IMR-90 (cell line): ENCODE results near the gene MYBPHL.

ENCODE experiments used
- BHLHE40 ChIP-seq: fragments of 150-350 bp; IDR thresholded peaks from 2 replicates; pipeline ENCODE4 v1.6.1; 2016; ENCODE audit warnings: mild to moderate bottlenecking, low read depth, low read length
- FOS ChIP-seq: fragments of 150-350 bp; IDR thresholded peaks from 2 replicates; pipeline ENCODE4 v1.6.1; 2016; ENCODE audit warnings: low read depth, low read length
- MAFK ChIP-seq: IDR thresholded peaks from 2 replicates; pipeline ENCODE4 v1.6.1; 2012; ENCODE audit warnings: low read depth, low read length, improper control_type of control experiment
- MAZ ChIP-seq: IDR thresholded peaks from 2 replicates; pipeline ENCODE4 v1.6.1; 2012; ENCODE audit warnings: low read depth, mild to moderate bottlenecking, low read length, improper control_type of control experiment, moderate library complexity, borderline replicate concordance
- MXI1 ChIP-seq: IDR thresholded peaks from 2 replicates; pipeline ENCODE4 v1.6.1; 2012; ENCODE audit warnings: low read depth, mild to moderate bottlenecking, low read length, moderate library complexity, borderline replicate concordance
- NFE2L2 ChIP-seq: fragments of 150-350 bp; IDR thresholded peaks from 2 replicates; pipeline ENCODE4 v1.6.1; 2016; ENCODE audit warnings: low read depth, mild to moderate bottlenecking, low read length
- POLR2A ChIP-seq: IDR thresholded peaks from 2 replicates; pipeline ENCODE4 v1.6.1; 2012; ENCODE audit warnings: mild to moderate bottlenecking, low read depth, low read length
- RAD21 ChIP-seq: IDR thresholded peaks from 2 replicates; pipeline ENCODE4 v1.6.1; 2012; ENCODE audit warnings: low read length, improper control_type of control experiment
- SMC3 ChIP-seq: fragments of 150-350 bp; IDR thresholded peaks from 2 replicates; pipeline ENCODE4 v1.6.1; 2016; ENCODE audit warnings: low read depth, mild to moderate bottlenecking, antibody characterized with exemption, low read length, moderate library complexity
- TF ChIP-seq, protein P1 (sequence below): conservative IDR thresholded peaks from 2 replicates; pipeline ENCODE4 v1.5.1; 2012; ENCODE audit warnings: mild to moderate bottlenecking, low read depth, low read length, improper control_type of control experiment
- TF ChIP-seq, protein P2 (sequence below): fragments of 150-350 bp; IDR thresholded peaks from 2 replicates; pipeline ENCODE4 v1.6.1; 2017; ENCODE audit warnings: mild to moderate bottlenecking, antibody characterized with exemption, low read length, low read depth

DNA sequence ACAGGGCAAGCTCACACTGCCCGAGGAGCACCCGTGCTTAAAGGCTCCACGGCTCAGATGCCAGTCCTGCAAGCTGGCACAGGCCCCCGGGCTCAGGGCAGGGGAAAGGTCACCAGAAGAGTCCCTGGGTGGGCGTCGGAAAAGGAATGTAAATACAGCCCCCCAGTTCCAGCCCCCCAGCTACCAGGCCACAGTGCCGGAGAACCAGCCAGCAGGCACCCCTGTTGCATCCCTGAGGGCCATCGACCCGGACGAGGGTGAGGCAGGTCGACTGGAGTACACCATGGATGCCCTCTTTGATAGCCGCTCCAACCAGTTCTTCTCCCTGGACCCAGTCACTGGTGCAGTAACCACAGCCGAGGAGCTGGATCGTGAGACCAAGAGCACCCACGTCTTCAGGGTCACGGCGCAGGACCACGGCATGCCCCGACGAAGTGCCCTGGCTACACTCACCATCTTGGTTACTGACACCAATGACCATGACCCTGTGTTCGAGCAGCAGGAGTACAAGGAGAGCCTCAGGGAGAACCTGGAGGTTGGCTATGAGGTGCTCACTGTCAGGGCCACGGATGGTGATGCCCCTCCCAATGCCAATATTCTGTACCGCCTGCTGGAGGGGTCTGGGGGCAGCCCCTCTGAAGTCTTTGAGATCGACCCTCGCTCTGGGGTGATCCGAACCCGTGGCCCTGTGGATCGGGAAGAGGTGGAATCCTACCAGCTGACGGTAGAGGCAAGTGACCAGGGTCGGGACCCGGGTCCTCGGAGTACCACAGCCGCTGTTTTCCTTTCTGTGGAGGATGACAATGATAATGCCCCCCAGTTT lies 56.1 kb downstream of the MYBPHL start:
- TF ChIP-seq, protein P1, sequence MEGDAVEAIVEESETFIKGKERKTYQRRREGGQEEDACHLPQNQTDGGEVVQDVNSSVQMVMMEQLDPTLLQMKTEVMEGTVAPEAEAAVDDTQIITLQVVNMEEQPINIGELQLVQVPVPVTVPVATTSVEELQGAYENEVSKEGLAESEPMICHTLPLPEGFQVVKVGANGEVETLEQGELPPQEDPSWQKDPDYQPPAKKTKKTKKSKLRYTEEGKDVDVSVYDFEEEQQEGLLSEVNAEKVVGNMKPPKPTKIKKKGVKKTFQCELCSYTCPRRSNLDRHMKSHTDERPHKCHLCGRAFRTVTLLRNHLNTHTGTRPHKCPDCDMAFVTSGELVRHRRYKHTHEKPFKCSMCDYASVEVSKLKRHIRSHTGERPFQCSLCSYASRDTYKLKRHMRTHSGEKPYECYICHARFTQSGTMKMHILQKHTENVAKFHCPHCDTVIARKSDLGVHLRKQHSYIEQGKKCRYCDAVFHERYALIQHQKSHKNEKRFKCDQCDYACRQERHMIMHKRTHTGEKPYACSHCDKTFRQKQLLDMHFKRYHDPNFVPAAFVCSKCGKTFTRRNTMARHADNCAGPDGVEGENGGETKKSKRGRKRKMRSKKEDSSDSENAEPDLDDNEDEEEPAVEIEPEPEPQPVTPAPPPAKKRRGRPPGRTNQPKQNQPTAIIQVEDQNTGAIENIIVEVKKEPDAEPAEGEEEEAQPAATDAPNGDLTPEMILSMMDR = no peak
- TF ChIP-seq, protein P2, sequence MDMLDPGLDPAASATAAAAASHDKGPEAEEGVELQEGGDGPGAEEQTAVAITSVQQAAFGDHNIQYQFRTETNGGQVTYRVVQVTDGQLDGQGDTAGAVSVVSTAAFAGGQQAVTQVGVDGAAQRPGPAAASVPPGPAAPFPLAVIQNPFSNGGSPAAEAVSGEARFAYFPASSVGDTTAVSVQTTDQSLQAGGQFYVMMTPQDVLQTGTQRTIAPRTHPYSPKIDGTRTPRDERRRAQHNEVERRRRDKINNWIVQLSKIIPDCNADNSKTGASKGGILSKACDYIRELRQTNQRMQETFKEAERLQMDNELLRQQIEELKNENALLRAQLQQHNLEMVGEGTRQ = no peak
- TF ChIP-seq POLR2A (no peak), NFE2L2 (no peak), SMC3 (no peak), MAFK (no peak), MAZ (no peak), FOS (no peak), BHLHE40 (no peak), MXI1 (no peak), RAD21 (no peak)
